Measurements from ENCODE around the gene SYT7.

DNA sequence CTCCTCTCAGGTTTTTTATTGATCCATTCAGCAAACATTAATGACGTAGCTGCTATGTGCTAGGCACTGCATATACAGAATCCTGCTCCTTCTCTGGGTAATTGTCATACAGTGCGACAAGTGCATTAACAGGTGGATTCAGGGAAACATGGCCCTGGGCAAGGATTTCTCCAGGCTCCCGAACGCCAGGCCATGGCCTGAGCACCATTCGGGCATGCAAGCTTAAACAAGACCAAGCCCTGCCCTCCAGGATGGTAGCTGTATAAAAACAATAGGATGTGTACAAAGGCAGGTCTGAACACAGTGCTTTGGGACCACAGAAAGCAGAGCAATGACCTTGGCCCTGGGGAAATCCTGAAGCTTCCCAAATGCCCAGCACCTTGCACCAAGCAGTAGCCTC lies 9.1 kb upstream of the SYT7 start:
- TF ChIP-seq, protein P1, sequence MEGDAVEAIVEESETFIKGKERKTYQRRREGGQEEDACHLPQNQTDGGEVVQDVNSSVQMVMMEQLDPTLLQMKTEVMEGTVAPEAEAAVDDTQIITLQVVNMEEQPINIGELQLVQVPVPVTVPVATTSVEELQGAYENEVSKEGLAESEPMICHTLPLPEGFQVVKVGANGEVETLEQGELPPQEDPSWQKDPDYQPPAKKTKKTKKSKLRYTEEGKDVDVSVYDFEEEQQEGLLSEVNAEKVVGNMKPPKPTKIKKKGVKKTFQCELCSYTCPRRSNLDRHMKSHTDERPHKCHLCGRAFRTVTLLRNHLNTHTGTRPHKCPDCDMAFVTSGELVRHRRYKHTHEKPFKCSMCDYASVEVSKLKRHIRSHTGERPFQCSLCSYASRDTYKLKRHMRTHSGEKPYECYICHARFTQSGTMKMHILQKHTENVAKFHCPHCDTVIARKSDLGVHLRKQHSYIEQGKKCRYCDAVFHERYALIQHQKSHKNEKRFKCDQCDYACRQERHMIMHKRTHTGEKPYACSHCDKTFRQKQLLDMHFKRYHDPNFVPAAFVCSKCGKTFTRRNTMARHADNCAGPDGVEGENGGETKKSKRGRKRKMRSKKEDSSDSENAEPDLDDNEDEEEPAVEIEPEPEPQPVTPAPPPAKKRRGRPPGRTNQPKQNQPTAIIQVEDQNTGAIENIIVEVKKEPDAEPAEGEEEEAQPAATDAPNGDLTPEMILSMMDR (IDR thresholded peaks at IDR 0.05), result no peak
- no peak for TF ChIP-seq POLR2A (IDR thresholded peaks at IDR 0.05)
